Mesenteric fat pad (tissue), 1 donor: ENCODE data around the gene KIF18B. TPM values are rescaled to one million over a fixed set of nuclear protein-coding genes. Genes with fewer than 3 reads are reported as not detected.

Experiments used
- DNase-seq: peaks from one replicate; pipeline ENCODE4 v3.0.0-alpha.2; 2020; ENCODE audit warnings: low spot score
- microRNA-seq: library from miRNA; unstranded; fragments of <30 nt; microRNA quantifications from one replicate; pipeline ENCODE4 v1.2.0, GENCODE V29; 2020; ENCODE audit warnings: borderline number of aligned reads
- total RNA-seq: library from RNA; stranded (reverse); fragmentation: NEBNext Ultra II Directional; extraction: Animal tissue kit (Norgen Biotek cat#: 25700); gene quantifications from one replicate; pipeline ENCODE4 v1.2.1, GENCODE V29; 2021
- donor health status: DM: yes; HTN: yes; CAD: no.

The KIF18B gene
- total RNA-seq, 1 donor from 2014 or later = not detected

DNA sequence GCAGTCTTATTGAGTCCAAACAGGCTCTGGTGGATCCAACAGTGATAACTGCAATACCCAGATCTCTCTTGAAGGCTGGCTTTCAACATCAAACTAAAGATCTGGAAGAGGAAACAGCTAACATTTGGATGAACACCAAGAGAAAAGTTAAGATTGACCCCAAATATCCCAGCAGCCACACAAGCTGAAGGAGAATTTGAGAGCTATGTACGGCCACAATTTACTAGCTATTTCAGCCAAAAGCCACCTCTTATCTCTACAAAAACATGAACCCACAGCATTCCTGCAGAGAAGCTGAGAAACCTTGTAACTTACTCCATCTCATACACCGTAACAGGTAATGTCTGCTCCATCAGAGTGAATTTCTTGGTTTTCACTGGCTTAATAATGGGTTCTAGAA is 62.6 kb downstream of the KIF18B start:
- DNase-seq = no peak

DNA sequence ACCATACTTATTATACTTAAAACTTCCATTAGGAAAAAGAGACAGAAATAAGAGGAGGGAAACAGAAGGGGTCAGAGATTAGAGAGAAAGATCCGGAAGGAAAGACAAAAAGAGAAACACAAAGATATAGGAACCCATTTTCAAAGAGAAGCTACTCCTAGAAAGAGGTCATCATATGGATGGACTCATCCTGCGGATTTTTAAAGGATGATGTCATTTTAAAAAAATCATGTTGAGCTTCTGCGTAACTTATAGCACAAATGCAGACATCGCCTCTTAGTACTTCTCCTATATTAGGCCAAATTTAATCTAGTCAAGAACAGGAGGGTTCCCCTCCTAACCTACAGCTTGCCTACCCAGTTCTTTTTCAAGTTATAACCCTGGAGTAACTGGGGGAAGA is 66.4 kb downstream of the KIF18B start:
- DNase-seq = no peak

DNA sequence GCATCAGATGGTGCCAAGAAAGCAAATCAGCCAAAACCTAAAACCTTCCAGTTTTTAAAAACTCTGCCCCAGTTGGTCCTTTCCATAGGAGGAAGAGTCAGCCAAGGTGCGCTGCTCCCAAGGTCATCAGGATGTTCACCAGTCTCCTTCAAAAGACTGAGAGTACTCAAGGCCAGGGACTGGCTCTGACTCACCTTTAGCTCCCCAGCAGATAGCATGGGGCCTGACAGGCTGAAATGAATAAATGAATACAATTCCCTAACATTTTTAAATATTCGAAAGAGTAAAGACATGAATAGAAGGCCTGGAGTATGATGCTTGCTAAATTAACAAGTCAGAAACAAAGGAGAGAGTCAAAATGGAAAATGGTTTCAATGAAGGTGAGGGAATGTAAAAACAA is 67.5 kb downstream of the KIF18B start:
- no peak for DNase-seq

DNA sequence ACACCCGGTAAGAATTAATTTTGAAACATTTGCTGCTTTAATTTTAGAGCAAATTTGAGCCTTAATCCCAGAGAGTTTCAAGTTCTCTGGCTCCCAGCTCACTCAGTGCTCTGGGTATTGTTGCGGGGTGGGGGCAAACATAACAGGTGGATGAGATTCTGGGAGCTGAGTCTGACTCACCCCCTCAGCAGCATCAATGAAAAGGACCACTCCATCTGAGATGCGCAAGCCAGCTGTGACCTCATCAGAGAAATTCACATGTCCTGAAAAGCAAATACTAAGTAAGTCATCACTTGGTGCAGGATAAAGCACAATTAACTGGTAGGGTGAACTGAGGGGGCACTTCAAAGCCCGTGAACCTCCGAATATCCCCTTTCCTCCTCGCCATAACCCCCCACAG is 68.2 kb downstream of the KIF18B start:
- DNase-seq = no peak

DNA sequence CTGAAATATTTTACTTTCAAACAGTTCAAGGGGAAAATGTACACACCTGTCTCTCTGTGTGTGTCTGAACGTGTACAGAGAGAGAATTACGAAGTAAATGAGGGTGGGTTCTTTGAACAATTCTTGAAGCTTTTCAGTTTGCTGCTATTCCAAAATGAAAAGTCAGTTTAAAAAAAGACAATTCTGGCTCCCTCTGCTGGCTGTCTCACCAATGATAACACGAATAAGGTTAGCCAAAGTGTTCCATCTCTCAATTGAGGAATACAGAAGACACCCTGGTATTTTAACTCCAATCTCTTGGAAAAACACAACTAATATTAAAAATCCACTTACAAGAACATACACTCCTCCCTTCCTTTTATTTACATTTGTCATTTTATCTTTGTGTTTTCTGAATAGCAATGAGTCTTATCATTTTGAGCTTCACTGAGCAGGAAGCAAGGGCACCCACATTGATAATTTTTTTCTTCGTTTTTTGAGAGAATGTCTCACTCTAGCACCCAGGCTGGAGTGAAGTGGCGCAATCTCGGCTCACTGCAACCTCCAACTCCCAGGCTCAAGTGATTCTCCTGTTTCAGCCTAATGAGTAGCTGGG is 68.8 kb downstream of the KIF18B start:
- DNase-seq = no peak

DNA sequence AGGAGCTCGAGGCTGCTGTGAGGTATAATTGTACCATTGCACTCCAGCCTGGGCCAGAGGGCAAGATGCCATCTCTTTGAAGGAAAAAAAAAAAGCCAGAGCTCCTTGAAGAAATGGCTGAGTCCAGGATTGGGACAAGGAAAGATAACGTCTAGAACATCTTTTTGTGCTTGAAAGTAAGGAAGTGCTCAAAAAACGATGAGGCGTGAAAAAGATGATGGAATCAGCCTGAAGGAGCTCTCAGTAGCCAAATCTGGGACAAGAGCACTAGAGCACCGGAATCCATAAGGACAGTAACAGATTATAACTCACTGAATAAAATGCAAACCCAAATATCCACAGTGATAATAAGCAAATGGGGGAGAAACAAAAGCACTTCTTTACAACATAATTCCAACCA is 70.5 kb downstream of the KIF18B start:
- DNase-seq = no peak

DNA sequence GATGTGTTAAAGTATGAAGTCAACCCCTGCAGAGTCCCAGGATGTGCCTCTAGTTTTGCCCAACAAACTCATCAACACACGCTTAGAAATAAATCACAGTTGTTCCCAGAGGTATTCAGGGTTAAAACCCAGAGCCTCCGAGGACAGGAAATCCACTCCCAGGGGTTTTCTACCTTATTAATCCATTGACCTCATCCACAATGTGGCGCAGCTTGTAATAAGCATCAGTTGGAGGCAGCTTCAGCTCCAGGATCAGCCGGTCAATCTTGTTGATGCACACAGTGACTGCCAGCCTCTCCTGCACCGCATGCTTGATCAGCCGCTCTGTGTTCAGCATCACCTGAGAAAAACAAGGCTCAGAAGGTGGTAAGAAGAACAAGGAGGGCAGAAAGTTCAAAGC is 71.8 kb downstream of the KIF18B start:
- no peak for DNase-seq

Small RNA genes within 50 kb of the gene (microRNA-seq; reads per million reads assigned to microRNA genes)
- not detected for gene MIR6783

Other genes with a start within 250 kb of the KIF18B start
- 5.2 TPM for gene DBF4B, start 239.1 kb downstream of the KIF18B start, total RNA-seq
- 0.67 TPM for gene ADAM11, start 188.8 kb downstream of the KIF18B start, total RNA-seq
- gene GJC1, start 117.5 kb downstream of the KIF18B start, total RNA-seq = 17.1 TPM
- 1.3 TPM for gene HIGD1B, start 99.9 kb downstream of the KIF18B start, total RNA-seq
- 104 TPM for gene EFTUD2, start 48.3 kb downstream of the KIF18B start, total RNA-seq
- gene GFAP, start 32.3 kb downstream of the KIF18B start, total RNA-seq = 1.3 TPM
- not detected for gene C1QL1, start 20.5 kb upstream of the KIF18B start, total RNA-seq
- 28.0 TPM for gene DCAKD, start 103.9 kb upstream of the KIF18B start, total RNA-seq
- gene NMT1, start 113.5 kb upstream of the KIF18B start, total RNA-seq = 118 TPM
- gene PLCD3, start 184.7 kb upstream of the KIF18B start, total RNA-seq = 64.2 TPM
- gene ACBD4, start 187.9 kb upstream of the KIF18B start, total RNA-seq = 10.9 TPM
- 42.1 TPM for gene HEXIM1, start 200.7 kb upstream of the KIF18B start, total RNA-seq
- gene HEXIM2, start 214.1 kb upstream of the KIF18B start, total RNA-seq = 5.1 TPM